Fibroblast of villous mesenchyme (primary cell): ENCODE measurements around the gene C2CD5. TPM values are rescaled to one million over a fixed set of nuclear protein-coding genes. Genes with fewer than 3 reads are reported as not detected.

ENCODE experiments used
- DNase-seq: peaks from one replicate; pipeline ENCODE4 v3.0.0-alpha.2; 2010; ENCODE audit warnings: low read depth
- H3K4me3 ChIP-seq: 2 replicates; pipeline ENCODE4 v1.5.1; 2011; ENCODE audit warnings: low read depth, mild to moderate bottlenecking, low read length
- CTCF ChIP-seq: IDR thresholded peaks from 2 replicates; pipeline ENCODE4 v1.5.1; 2012; ENCODE audit warnings: low read depth, mild to moderate bottlenecking, low read length; ENCODE audit not compliant: insufficient read depth
- total RNA-seq: library from RNA; depleted of rRNA; stranded (reverse); fragments of >200 nt; gene quantifications from 2 replicates; pipeline ENCODE4 v1.2.3, GENCODE V29; 2012

Gene C2CD5
- total RNA-seq, 1 donor = 22.0 TPM

- no peak overlapping the region for H3K4me3 ChIP-seq
- TF ChIP-seq CTCF = no peak
- DNase-seq = peak; percentile 65
Observed at GRCh38 chr12:22527999-22528398, 16.3 kb downstream of the C2CD5 start.

GRCh38 chr12:22526836-22527235, 17.5 kb downstream of the C2CD5 start:
- H3K4me3 ChIP-seq = no peak overlapping the region
- no peak for TF ChIP-seq CTCF
- no peak for DNase-seq

GRCh38 chr12:22525426-22525825, 18.9 kb downstream of the C2CD5 start:
- H3K4me3 ChIP-seq = no peak overlapping the region
- peak; percentile 27 for DNase-seq
- no peak for TF ChIP-seq CTCF

GRCh38 chr12:22518998-22519397, 25.3 kb downstream of the C2CD5 start:
- no peak for DNase-seq
- TF ChIP-seq CTCF = no peak
- H3K4me3 ChIP-seq = no peak overlapping the region

GRCh38 chr12:22518060-22518719, 26.2 kb downstream of the C2CD5 start:
- TF ChIP-seq CTCF = no peak
- DNase-seq = no peak
- H3K4me3 ChIP-seq = no peak overlapping the region

GRCh38 chr12:22514875-22515274, 29.5 kb downstream of the C2CD5 start:
- no peak for TF ChIP-seq CTCF
- no peak overlapping the region for H3K4me3 ChIP-seq
- DNase-seq = no peak

GRCh38 chr12:22505826-22506225, 38.5 kb downstream of the C2CD5 start:
- no peak for TF ChIP-seq CTCF
- no peak for DNase-seq
- H3K4me3 ChIP-seq = no peak overlapping the region
